HepG2 (cell line): Measurements from ENCODE around the gene LGALS1. TPM values are rescaled to one million over a fixed set of nuclear protein-coding genes. Genes with fewer than 3 reads are reported as not detected.
A peak's percentile ranks its signal among the peaks of the same experiment; 100 is the strongest.

Experiments used
- ATAC-seq: fragments of 200-7000 bp; cut with Tn5 transposase; 3 replicates; pipeline ENCODE4 v1.9.1; 2020; ENCODE audit warnings: mild to moderate bottlenecking, moderate library complexity
- BruUV-seq: library from RNA; stranded (reverse); fragments of 400-500 nt; replicated peaks from 2 replicates; lab custom pipeline; 2021; lab: Mats Ljungman, UMichigan
- CTCF ChIA-PET: fragments of 300-600 bp; formaldehyde crosslinking; extraction: SDS; loops from one replicate; lab custom pipeline; 2021; ENCODE audit warnings: low total read pairs, inconsistent platforms, low intra/inter-chr PET ratio; lab: Yijun Ruan, JAX
- POLR2A ChIA-PET: fragments of 350-600 bp; sonication (Branson Sonifier 250); formaldehyde crosslinking; loops from one replicate; lab custom pipeline; 2020; ENCODE audit warnings: antibody characterized with exemption, inconsistent platforms; lab: Yijun Ruan, JAX
- DNase-seq: peaks from one replicate; pipeline ENCODE4 v3.0.0-alpha.2; 2015; ENCODE audit warnings: low spot score
- FAIRE-seq: peaks from 3 replicates; lab custom pipeline; 2011; peaks lifted over from hg19 to GRCh38; lab: Jason Lieb, UNC
- H2AFZ ChIP-seq: one replicate; pipeline ENCODE4 v1.6.1; 2011; ENCODE audit warnings: low read length, inconsistent platforms
- H3K27ac ChIP-seq: fragments of 300-600 bp; 3 replicates; pipeline ENCODE4 v1.8.0; 2011; ENCODE audit warnings: mixed run types, mild to moderate bottlenecking, mixed read lengths, low read length, inconsistent platforms; ENCODE audit not compliant: insufficient read depth; ENCODE audit errors: extremely low read length
- H3K27me3 ChIP-seq, 2 experiments: fragments of 200-600 bp in 1 of 2; 2 replicates in 1 of 2; 3 replicates in 1 of 2; pipeline versions ENCODE4 v1.6.0 to v1.8.0; 2011; ENCODE audit warnings: low read length in 2 of 2, mild to moderate bottlenecking in 2 of 2, moderate library complexity in 2 of 2, inconsistent platforms in 1 of 2; ENCODE audit not compliant: insufficient read depth in 2 of 2, control insufficient read depth in 1 of 2
- H3K36me3 ChIP-seq, 2 experiments: fragments of 200-600 bp in 1 of 2; replicated peaks in 1 of 2; 2 replicates in 1 of 2; 3 replicates in 1 of 2; pipeline versions ENCODE4 v1.5.1 to v1.8.0; 2011; ENCODE audit warnings: low read length in 2 of 2, inconsistent platforms in 1 of 2; ENCODE audit not compliant: insufficient read depth in 2 of 2, control insufficient read depth in 1 of 2
- H3K4me1 ChIP-seq: 2 replicates; pipeline ENCODE4 v1.5.1; 2012; ENCODE audit warnings: low read length, inconsistent platforms; ENCODE audit not compliant: insufficient read depth
- H3K4me2 ChIP-seq: 2 replicates; pipeline ENCODE4 v1.6.0; 2011; ENCODE audit warnings: low read depth, low read length, inconsistent platforms
- H3K4me3 ChIP-seq, 3 experiments: fragments of 200-600 bp in 1 of 3; sonication (generic), shearing (Covaris generic) in 1 of 3; replicated peaks in 1 of 3; 2 replicates each; pipeline ENCODE4 v1.5.1; 2011 to 2016; ENCODE audit warnings: low read length in 3 of 3, inconsistent platforms in 2 of 3, low read depth in 2 of 3, mild to moderate bottlenecking in 2 of 3, control low read depth in 1 of 3, mixed read lengths in 1 of 3; ENCODE audit not compliant: insufficient read depth in 1 of 3
- H3K79me2 ChIP-seq: one replicate; pipeline ENCODE4 v1.6.1; 2011; ENCODE audit warnings: low read length, inconsistent platforms; ENCODE audit not compliant: insufficient read depth
- H3K9ac ChIP-seq: 2 replicates; pipeline ENCODE4 v1.6.0; 2011; ENCODE audit warnings: mild to moderate bottlenecking, low read depth, low read length, inconsistent platforms; ENCODE audit not compliant: insufficient read depth
- H3K9me3 ChIP-seq: 2 replicates; pipeline ENCODE4 v1.5.1; 2012; ENCODE audit warnings: mild to moderate bottlenecking, low read length
- H4K20me1 ChIP-seq: 2 replicates; pipeline ENCODE4 v1.6.0; 2011; ENCODE audit warnings: inconsistent platforms, mild to moderate bottlenecking, low read length, moderate library complexity; ENCODE audit not compliant: insufficient read depth
- EZH2 ChIP-seq: conservative IDR thresholded peaks from 2 replicates; pipeline ENCODE4 v1.6.1; 2012; ENCODE audit warnings: mild to moderate bottlenecking, low read depth, low read length, moderate library complexity
- HNRNPK ChIP-seq: fragments of 200-400 bp; formaldehyde crosslinking; IDR thresholded peaks from 2 replicates; pipeline ENCODE4 v1.6.1; 2018; ENCODE audit warnings: low read length, low read depth, moderate library complexity, mild to moderate bottlenecking; ENCODE audit not compliant: poor library complexity, severe bottlenecking
- NFAT5 ChIP-seq: sonication (generic); formaldehyde crosslinking; IDR thresholded peaks from 2 replicates; pipeline ENCODE4 v1.4.0; 2020; ENCODE audit warnings: missing genetic modification reagents
- REXO4 ChIP-seq: sonication (generic); formaldehyde crosslinking; IDR thresholded peaks from 2 replicates; pipeline ENCODE4 v1.8.0; 2022; ENCODE audit warnings: missing genetic modification reagents, mild to moderate bottlenecking, borderline replicate concordance
- ZNF101 ChIP-seq: sonication (generic); formaldehyde crosslinking; IDR thresholded peaks from 2 replicates; pipeline ENCODE4 v1.4.0; 2020; ENCODE audit warnings: mild to moderate bottlenecking, low read depth, missing genetic modification reagents, borderline replicate concordance
- ZNF687 ChIP-seq: sonication (generic); formaldehyde crosslinking; IDR thresholded peaks from 2 replicates; pipeline ENCODE4 v1.5.1; 2020; ENCODE audit warnings: mild to moderate bottlenecking, missing genetic modification reagents, moderate library complexity
- WGBS: methylation state at CpG from one replicate; pipeline ENCODE4 v1.1.6; 2017; ENCODE audit warnings: low lambda C conversion rate; 5-methylcytosine and 5-hydroxymethylcytosine counted together
- in situ Hi-C: cut with HindIII; loops from 2 replicates; pipeline ENCODE4 v1.10.0; 2017; ENCODE audit warnings: low pct_unique_long_range_greater_than_20kb; ENCODE audit not compliant: extremely low pct_ligation_motif_present
- intact Hi-C: fragments of 100-400 bp; cut with micrococcal nuclease; formaldehyde crosslinking; loops from one replicate; pipeline ENCODE4 v1.10.0; 2022; ENCODE audit not compliant: unreplicated experiment
- polyA plus RNA-seq, 8 experiments: library from polyadenylated mRNA; depleted of rRNA in 3 of 8; stranded (reverse) in 7 of 8; unstranded in 1 of 8; fragments of >200 nt; fragmentation: Illumina TruSeq in 4 of 8; extraction: Trizol in 4 of 8; gene quantifications; 2 replicates each; pipeline versions ENCODE4 v1.2.1 to v1.2.3, GENCODE V29; 2011 to 2016; ENCODE audit warnings: low read depth in 4 of 8, missing spikeins in 1 of 8, mixed read lengths in 1 of 8; ENCODE audit not compliant: insufficient read depth in 1 of 8
- total RNA-seq, 5 experiments: library from RNA; depleted of rRNA; stranded (reverse); fragments of >200 nt; fragmentation: Illumina TruSeq; extraction: Trizol; gene quantifications; 2 replicates each; pipeline ENCODE4 v1.2.3, GENCODE V29; 2016; ENCODE audit warnings: low read depth in 1 of 5

LGALS1 gene
- total and polyA plus RNA-seq, 2 of the 13 experiments (the other 11 are each of a cell fraction or from before 2014, with no cell fraction given) = 103 to 858 TPM

GRCh38 chr22:37626144-37626543, 49.3 kb upstream of the LGALS1 start:
- no peak for ATAC-seq
- intact Hi-C loops (no loop called here), in situ Hi-C loops (no loop called here)
- FAIRE-seq = no peak
- Histone ChIP-seq H3K4me2 (no peak overlapping the region), H2AFZ (no peak overlapping the region), H3K79me2 (no peaks in the 10 kb centered on the region), H3K4me3 (no peak overlapping the region), H3K9me3 (no peaks in the 10 kb centered on the region), H4K20me1 (no peaks in the 10 kb centered on the region), H3K9ac (no peak overlapping the region), H3K27me3 (no peaks in the 10 kb centered on the region), H3K27ac (no peak overlapping the region), H3K36me3 (peaks cover 4 to 13% of the 10 kb centered on the region in 2 experiments; a peak in 3 of 5 replicates), H3K4me1 (peaks cover 18% of the 10 kb centered on the region)
- POLR2A ChIA-PET = interaction anchor here (0.8 to 2.8 kb wide), 5 partner anchors 8 to 32 kb away, joined by 3 to 7 read pairs (median 4); partner anchors contain the start of genes GGA1 and PDXP
- WGBS = 81% methylated on average over 5 of the region's 11 CpGs
- no TSS peak for BruUV-seq
- CTCF ChIA-PET = no interaction called here
- peak; percentile 21; the same call in 1 of the 2 replicates for TF ChIP-seq ZNF687 (CRISPR knock-in tag)
- TF ChIP-seq EZH2 = no peak
- no peak for TF ChIP-seq HNRNPK
- TF ChIP-seq REXO4 (CRISPR knock-in tag) = no peak
- TF ChIP-seq ZNF101 (CRISPR knock-in tag) = no peak
- no peak for TF ChIP-seq NFAT5
- DNase-seq = no peak
